H1 (cell line): ENCODE data around the gene OMG.

Experiments
- GABPA ChIP-seq: IDR thresholded peaks from 2 replicates; pipeline ENCODE4 v1.6.1; 2011; ENCODE audit warnings: mild to moderate bottlenecking, low read length, moderate library complexity, borderline replicate concordance; ENCODE audit not compliant: insufficient read depth
- POLR2A ChIP-seq, 2 experiments: IDR thresholded peaks; 1 replicate in 1 of 2; 2 replicates in 1 of 2; pipeline ENCODE4 v1.6.1; 2011; ENCODE audit warnings: low read depth in 2 of 2, low read length in 2 of 2, mild to moderate bottlenecking in 2 of 2; ENCODE audit errors: control extremely low read depth in 1 of 2
- TF ChIP-seq, protein P1 (sequence below): IDR thresholded peaks from 2 replicates; pipeline ENCODE4 v1.6.1; 2011; ENCODE audit warnings: low read depth, mild to moderate bottlenecking, low read length; ENCODE audit not compliant: insufficient read depth

- TF ChIP-seq GABPA (no peak), POLR2A (IDR thresholded peaks at IDR 0.05; ENCODE audit: control extremely low read depth in 1 of 2, low read depth in 2 of 2, low read length in 2 of 2) (no peak)
- TF ChIP-seq, protein P1, sequence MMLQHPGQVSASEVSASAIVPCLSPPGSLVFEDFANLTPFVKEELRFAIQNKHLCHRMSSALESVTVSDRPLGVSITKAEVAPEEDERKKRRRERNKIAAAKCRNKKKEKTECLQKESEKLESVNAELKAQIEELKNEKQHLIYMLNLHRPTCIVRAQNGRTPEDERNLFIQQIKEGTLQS, result no peak
These were observed 46.8 kb downstream of the OMG start for GRCh38 chr17:31250229-31250628.
